Heart right ventricle (tissue), 16 donors: ENCODE measurements around the gene PRMT7. TPM values are rescaled to one million over a fixed set of nuclear protein-coding genes. Genes with fewer than 3 reads are reported as not detected.

Experiments used
- ATAC-seq, 8 donors: fragments of 200-7000 bp; cut with Tn5 transposase; one replicate each; pipeline ENCODE4 v1.9.1; 2020; ENCODE audit warnings: mild to moderate bottlenecking in 8 of 8, moderate library complexity in 8 of 8, moderate number of reproducible peaks in 1 of 8
- DNase-seq, 2 donors: peaks; one replicate each; pipeline ENCODE4 v3.0.0-alpha.2; 2020
- H3K27ac ChIP-seq, 10 donors: fragments of 200-600 bp; sonication (generic) in 2 of 10; one replicate each; pipeline versions ENCODE4 v1.5.0 to v1.8.0; 2020 to 2022; ENCODE audit warnings: mild to moderate bottlenecking in 3 of 10
- H3K27me3 ChIP-seq, 7 donors: fragments of 200-600 bp; one replicate each; pipeline ENCODE4 v1.8.0; 2021 to 2022; ENCODE audit warnings: mild to moderate bottlenecking in 2 of 7
- H3K36me3 ChIP-seq, 9 donors: fragments of 200-600 bp; sonication (generic) in 1 of 9; one replicate each; pipeline versions ENCODE4 v1.5.0 to v1.8.0; 2020 to 2022; ENCODE audit warnings: mild to moderate bottlenecking in 2 of 9
- H3K4me1 ChIP-seq, 9 donors: fragments of 200-600 bp; sonication (generic) in 1 of 9; one replicate each; pipeline versions ENCODE4 v1.5.0 to v1.8.0; 2020 to 2022; ENCODE audit warnings: mild to moderate bottlenecking in 4 of 9
- H3K4me3 ChIP-seq, 10 donors: fragments of 200-600 bp; sonication (generic) in 2 of 10; one replicate each; pipeline versions ENCODE4 v1.5.0 to v1.8.0; 2020 to 2022; ENCODE audit warnings: mild to moderate bottlenecking in 7 of 10, moderate library complexity in 2 of 10
- H3K9me3 ChIP-seq, 11 donors: fragments of 200-600 bp in 10 of 11; sonication (generic) in 2 of 11; one replicate each; pipeline versions ENCODE4 v1.5.0 to v1.8.0; 2013 to 2022; ENCODE audit warnings: mild to moderate bottlenecking in 2 of 11, control low read depth in 1 of 11, moderate library complexity in 1 of 11
- WGBS, 2 donors: extraction: QIAGEN DNeasy Blood & Tissue Kit; methylation state at CpG; one replicate each; pipeline ENCODE4 v1.1.7; 2013; ENCODE audit warnings: inconsistent platforms in 1 of 2; 5-methylcytosine and 5-hydroxymethylcytosine counted together
- intact Hi-C, 10 donors: fragments of 100-400 bp; cut with DNase I; formaldehyde crosslinking; loops; one replicate each; pipeline versions ENCODE4 v1.11.1 to v1.14.2; 2022
- polyA plus RNA-seq, 2 donors: library from polyadenylated mRNA; stranded (reverse); fragments of 200-250 nt; gene quantifications; one replicate each; pipeline ENCODE4 v1.2.3, GENCODE V29; 2013
- total RNA-seq, 10 donors: library from RNA; stranded (reverse); fragmentation: NEBNext Ultra II Directional in 3 of 10; extraction: Animal tissue kit (Norgen Biotek cat#: 25700) in 3 of 10; gene quantifications; one replicate each; pipeline versions ENCODE4 v1.2.1 to v1.2.4, GENCODE V29; 2021 to 2023
- TF ChIP-seq, protein P1 (sequence below), 9 donors: fragments of 200-600 bp; sonication (generic) in 2 of 9; IDR thresholded peaks; one replicate each; pipeline versions ENCODE4 v1.5.0 to v1.8.0; 2021 to 2022; ENCODE audit warnings: antibody characterized with exemption in 9 of 9, mild to moderate bottlenecking in 5 of 9, moderate library complexity in 1 of 9
- donor health status: Arrhythmogenic right ventricular cardiomyopathy.
- donor health status: ischemic (EF 13 %, LVEDD 7.1; RV severe dilation, severe dysfunction).
- donor health status: healthy with polysubstance abuse.
- donor health status: DM: no; HTN: yes; CAD: no.
- donor health status: DM: no; HTN: no; CAD: no.
- donor health status: ischemic (EF 25% LVEDD 6.9; RV normal size, moderate dysfunction).
- donor health status: ischemic (EF 25% LVEDD 5.7; RV mildly dilated, moderate dysfunction).
- donor health status: healthy.
- donor health status: DM: yes; HTN: yes; CAD: no.
- donor health status: Ischemic cardiomyopathy.
- donor health status: ischemic (EF 35%, LVEDD 5.7; RV mildly dilated, moderate dysfunction).
- donor health status: nonischemic (EF 11% LVEDD 7.7; RV severe dilation, severe dysfunction).
- donor health status: DM: yes; HTN: yes; CAD: no.
- donor health status: PGD.
- donor health status: ischemic (EF 29% LVEDD 5.4; RV normal size, mild dysfunction).
- donor health status: nonischemic (EF 23%, LVEDD 6.1; RV moderate dilation, normal function).

PRMT7 gene
- total and polyA plus RNA-seq, 12 donors: 18.1 to 57.8 (median 30.7) TPM

DNA sequence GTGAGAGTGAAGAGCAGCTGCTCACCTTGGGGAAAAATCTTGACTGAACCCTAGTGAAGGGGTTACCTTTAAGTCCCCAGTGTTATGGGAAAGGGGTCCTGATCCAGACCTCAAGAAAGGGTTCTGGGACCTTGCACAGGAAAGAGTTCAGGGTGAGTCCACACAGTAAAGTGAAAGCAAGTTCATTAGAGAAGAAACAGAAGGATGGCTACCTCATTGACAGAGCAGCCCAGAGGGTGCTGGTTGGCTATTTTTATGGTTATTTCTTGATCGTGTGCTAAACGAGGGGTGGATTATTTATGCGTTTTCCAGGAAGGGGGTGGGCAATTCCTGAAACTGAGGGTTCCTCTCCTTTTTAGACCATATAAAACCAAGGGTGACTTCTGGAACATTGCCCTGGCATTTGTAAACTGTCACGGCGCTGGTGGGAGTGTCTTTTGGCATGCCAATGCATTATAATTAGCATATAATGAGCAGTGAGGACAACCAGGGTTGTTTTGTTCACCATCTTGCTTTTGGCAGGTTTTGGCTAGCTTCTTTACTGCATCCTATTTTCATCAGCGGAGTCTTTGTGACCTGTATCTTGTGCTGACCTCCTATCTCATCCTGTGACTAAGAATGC lies 79.0 kb downstream of the PRMT7 start:
- Histone ChIP-seq H3K9me3 (no peaks in the 10 kb centered on the region), H3K36me3 (no peaks in the 10 kb centered on the region), H3K4me1 (no peaks in the 10 kb centered on the region), H3K27ac (no peak overlapping the region), H3K27me3 (peaks cover 0 to 15% (median 0%) of the 10 kb centered on the region in 7 donors), H3K4me3 (no peak overlapping the region)
- TF ChIP-seq, protein P1, sequence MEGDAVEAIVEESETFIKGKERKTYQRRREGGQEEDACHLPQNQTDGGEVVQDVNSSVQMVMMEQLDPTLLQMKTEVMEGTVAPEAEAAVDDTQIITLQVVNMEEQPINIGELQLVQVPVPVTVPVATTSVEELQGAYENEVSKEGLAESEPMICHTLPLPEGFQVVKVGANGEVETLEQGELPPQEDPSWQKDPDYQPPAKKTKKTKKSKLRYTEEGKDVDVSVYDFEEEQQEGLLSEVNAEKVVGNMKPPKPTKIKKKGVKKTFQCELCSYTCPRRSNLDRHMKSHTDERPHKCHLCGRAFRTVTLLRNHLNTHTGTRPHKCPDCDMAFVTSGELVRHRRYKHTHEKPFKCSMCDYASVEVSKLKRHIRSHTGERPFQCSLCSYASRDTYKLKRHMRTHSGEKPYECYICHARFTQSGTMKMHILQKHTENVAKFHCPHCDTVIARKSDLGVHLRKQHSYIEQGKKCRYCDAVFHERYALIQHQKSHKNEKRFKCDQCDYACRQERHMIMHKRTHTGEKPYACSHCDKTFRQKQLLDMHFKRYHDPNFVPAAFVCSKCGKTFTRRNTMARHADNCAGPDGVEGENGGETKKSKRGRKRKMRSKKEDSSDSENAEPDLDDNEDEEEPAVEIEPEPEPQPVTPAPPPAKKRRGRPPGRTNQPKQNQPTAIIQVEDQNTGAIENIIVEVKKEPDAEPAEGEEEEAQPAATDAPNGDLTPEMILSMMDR (IDR thresholded peaks at IDR 0.05): no peak
- ATAC-seq (no peak), DNase-seq (no peak)
- intact Hi-C loops: loop anchor here in 3 of 10 donors (10.0 kb wide), 2 partner anchors 85 to 115 kb away; no protein-coding TSS in a partner anchor
- 60 to 71% methylated on average over 6 of the region's 6 CpGs for WGBS, 2 donors

DNA sequence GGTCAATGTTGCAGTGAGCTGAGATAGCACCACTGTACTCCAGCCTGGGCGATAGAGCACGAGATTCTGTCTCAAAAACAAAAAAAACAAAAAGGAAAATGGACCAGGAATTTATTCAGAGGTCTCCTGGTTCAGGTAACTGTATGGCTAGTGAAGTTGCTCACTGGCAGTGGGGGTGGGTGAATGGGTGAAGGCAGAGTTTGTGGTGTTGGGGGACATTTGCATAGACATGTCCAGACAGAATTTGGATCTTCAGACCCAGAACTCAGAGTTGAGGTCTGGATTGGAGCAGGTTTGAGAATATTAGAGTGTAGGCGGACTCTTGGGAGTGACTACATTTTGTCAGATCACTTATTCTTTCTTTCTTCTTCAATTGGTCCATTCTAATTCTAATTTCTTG lies 82.5 kb downstream of the PRMT7 start:
- TF ChIP-seq, protein P1 (IDR thresholded peaks at IDR 0.05): no peak
- Histone ChIP-seq H3K27me3 (peaks cover 0 to 12% (median 0%) of the 10 kb centered on the region in 7 donors), H3K9me3 (no peaks in the 10 kb centered on the region), H3K4me1 (no peaks in the 10 kb centered on the region), H3K27ac (no peak overlapping the region), H3K36me3 (no peaks in the 10 kb centered on the region), H3K4me3 (no peak overlapping the region)
- no peak for ATAC-seq
- intact Hi-C loops: loop anchor here in 3 of 10 donors (10.0 kb wide), 2 partner anchors 81 to 111 kb away; no protein-coding TSS in a partner anchor
- DNase-seq: no peak
- 84 to 86% methylated on average over 3 of the region's 3 CpGs for WGBS, 2 donors

DNA sequence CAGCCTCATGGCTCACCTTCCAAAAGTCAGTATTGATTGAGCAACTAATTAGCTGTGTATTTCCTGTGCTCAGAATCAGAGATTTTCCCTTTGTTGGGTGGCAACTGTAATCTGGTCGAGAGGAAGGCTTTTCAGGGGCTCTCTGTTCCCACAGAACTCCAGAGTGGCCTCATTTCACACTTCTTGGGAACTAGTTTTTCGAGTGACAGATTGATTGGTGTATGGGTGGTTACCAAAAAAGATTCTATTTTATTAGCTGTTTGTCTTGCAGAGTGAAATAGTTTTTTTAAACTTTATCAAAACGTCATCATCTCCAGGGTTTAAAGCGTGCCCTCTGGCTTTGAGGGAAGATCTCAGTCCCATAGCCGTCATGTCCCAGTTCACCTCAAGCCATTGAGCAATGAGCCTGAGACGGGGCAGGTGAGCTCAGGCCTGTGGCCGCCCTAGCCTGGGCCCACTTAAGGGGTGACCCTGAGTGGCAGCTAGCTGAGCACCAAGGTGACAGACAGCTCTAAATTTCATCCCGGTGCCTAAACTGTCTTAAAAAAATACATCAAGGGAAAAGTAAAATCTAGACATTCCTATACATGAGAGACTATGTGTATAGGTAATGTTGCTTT lies 84.5 kb downstream of the PRMT7 start:
- TF ChIP-seq, protein P1 (IDR thresholded peaks at IDR 0.05): no peak
- WGBS, 2 donors: 87% methylated on average over 8 of the region's 8 CpGs
- intact Hi-C loops: loop anchor here in 6 of 10 donors (5.0 to 10.0 kb wide), 4 partner anchors 80 to 117 kb away; no protein-coding TSS in a partner anchor
- no peaks in the 10 kb centered on the region for H3K9me3 ChIP-seq
- DNase-seq: no peak
- H3K27me3 ChIP-seq: peaks cover 0 to 12% (median 0%) of the 10 kb centered on the region in 7 donors
- no peak for ATAC-seq
- H3K4me3 ChIP-seq: no peak overlapping the region
- no peaks in the 10 kb centered on the region for H3K4me1 ChIP-seq
- no peak overlapping the region for H3K27ac ChIP-seq
- H3K36me3 ChIP-seq: no peaks in the 10 kb centered on the region

DNA sequence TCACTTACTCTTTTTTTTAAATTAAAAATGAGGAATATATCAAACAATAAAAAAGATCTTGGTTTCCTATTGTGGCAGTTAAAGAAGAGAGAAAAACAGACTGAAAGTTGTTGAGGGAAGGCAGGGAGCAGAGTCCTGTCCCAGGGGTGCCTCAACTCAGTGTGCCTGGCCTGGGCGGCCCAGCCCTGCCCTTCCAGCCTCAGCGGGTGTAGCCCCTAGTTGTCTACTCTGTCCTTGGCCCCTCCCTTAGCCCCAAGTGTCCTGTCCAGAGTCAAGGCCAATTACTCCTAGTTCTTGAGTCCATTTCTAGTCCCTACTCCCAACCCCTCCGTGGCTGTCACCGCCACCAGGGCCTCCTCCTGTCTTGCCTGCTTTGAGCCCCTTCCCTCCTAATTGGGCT lies 85.0 kb downstream of the PRMT7 start:
- H3K9me3 ChIP-seq: no peaks in the 10 kb centered on the region
- peaks cover 0 to 12% (median 0%) of the 10 kb centered on the region in 7 donors for H3K27me3 ChIP-seq
- 83 to 85% methylated on average over 4 of the region's 4 CpGs for WGBS, 2 donors
- ATAC-seq (no peak), DNase-seq (no peak)
- no peak overlapping the region for H3K4me3 ChIP-seq
- no peaks in the 10 kb centered on the region for H3K36me3 ChIP-seq
- H3K27ac ChIP-seq: no peak overlapping the region
- no peaks in the 10 kb centered on the region for H3K4me1 ChIP-seq
- TF ChIP-seq, protein P1 (IDR thresholded peaks at IDR 0.05): no peak
- intact Hi-C loops: loop anchor here in 9 of 10 donors (1.0 to 10.0 kb wide), 7 partner anchors 79 to 116 kb away; no protein-coding TSS in a partner anchor
